Fibroblast of skin of scalp (primary cell): ENCODE measurements around the gene KCNH8.

Experiments used
- DNase-seq: peaks from one replicate; pipeline ENCODE4 v3.0.0-alpha.2; 2013

The KCNH8 gene

DNA sequence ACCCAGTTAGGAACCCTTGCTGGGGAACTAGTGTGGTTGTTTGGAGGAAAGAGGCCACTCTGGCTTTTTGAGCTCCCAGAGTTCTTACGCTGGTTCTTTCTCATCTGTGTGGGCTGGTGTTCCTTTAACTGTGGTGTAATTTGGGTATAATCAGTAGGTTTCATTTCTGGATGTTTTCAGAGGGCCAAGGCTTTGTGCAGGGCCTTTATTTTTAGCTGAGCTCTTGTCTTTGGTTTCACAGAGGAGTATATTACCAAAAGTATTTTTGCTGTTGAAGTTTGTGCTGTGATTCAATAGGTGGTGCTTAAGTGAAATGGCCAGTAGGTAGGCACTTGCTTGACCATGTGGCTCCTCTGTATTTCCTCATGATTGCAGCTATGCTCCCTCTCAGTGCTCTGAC, 357.9 kb downstream of the KCNH8 start:
- no peak for DNase-seq

DNA sequence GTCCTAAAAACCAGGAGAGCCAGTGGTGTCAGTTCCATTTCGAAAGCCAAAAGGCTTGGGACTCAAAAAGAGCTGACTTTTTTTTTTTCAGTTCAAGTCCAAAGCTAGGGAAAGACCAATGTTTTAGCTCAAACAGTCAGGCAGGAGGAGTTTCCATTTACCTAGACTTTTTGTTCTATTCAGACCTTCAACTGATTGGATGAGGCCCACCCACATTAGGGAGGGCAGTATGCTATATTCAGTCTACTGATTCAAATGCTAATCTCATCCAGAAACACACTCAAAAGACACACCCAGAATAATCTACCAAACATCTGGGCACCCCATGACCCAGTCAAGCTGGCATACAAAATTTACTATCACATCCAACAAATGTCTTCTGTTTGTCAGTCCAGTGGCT, 374.0 kb downstream of the KCNH8 start:
- DNase-seq: no peak

DNA sequence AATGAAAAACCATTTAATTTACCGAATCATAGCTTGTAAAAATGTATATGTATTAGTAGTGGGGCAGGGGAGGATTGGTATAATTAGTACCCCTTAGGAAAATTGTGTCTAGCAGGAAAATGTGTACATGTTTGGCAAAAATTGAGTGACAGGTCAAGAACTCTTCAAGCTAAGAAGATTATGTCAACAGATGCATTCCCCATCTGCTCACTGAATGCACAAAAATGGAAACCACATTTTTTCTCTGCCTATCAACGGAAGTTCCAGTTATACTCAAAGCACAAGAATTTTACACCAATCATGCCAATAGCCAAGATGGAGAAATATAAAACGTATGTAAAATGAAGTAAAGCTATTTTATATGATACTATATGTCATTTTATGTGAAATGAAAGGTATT, 377.8 kb downstream of the KCNH8 start:
- no peak for DNase-seq

DNA sequence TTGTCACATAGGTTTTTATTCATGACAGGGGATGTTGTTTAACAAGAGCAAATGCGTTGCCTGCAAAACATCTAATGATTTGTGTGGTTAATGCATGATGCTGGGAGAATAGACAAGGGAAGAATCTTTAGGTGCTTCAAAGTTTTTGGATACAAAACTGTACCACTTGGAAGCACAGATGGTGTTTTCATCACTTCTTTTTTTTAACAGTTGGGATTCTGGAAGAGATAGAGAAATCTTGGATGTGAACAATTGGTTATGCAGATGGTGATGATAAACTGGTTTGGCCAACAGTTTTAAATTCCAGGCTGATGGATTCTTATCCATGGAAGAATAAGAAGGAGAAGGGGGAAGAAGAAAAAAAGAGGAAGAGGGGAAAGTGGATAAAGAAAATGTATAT, 379.4 kb downstream of the KCNH8 start:
- no peak for DNase-seq

DNA sequence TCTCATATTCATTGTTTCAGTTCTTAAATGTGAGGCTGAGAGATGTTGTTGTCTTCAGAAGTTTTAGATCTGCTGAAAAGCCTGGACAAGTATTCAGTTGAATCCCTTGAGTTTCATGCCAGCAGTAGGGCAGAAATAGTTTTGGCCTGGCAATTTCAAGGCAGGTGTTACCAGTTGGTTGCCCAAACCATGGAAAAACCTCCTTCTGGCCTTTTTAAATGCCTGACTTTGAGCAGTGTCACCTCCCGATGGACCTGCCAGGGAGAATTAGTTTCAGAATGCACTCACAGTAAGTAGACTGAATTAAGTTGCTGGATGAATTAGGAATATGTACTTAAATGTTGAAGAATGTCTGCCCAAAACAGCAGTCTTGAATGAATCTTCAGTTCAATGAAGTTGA, 383.1 kb downstream of the KCNH8 start:
- no peak for DNase-seq

DNA sequence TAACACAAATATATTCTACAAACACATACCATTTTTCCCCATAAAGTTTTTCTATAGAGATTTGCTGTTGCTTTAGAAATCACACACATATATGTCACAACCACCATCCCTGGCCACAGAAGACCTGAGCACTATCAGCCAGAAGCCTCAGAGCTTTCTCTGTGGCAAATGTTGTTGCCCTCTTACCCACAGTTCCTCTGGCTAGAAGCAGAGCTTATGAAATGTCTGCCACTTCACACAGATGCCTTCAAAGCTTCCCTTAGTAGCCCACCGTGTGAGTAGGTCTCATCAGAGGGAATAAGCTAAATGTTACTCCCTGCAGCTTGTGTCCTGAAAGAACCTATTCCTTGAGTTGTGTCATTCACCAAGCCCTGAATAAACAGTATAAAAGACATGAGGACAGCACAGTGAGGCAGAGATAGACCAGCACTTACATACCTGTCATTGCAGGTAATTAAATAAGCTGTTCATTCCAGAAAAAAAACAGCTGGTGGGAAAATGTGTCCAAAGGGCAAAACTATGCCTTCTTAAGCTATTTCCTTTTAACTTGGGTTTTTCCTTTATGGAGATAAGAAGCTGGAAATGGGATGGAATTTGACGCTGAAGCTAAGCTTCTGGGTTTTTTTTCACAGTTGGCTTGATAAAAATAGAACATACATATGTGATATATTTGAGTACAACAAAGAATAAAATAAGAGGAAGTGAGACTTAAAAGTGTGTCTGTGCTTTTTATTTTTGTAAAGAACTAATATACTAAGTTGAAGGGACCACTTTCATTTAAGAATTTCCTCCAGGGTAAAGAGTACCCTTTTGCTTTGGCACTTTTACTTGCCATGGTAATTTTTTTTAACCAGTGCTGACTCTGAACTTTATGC, 391.4 kb downstream of the KCNH8 start:
- no peak for DNase-seq

DNA sequence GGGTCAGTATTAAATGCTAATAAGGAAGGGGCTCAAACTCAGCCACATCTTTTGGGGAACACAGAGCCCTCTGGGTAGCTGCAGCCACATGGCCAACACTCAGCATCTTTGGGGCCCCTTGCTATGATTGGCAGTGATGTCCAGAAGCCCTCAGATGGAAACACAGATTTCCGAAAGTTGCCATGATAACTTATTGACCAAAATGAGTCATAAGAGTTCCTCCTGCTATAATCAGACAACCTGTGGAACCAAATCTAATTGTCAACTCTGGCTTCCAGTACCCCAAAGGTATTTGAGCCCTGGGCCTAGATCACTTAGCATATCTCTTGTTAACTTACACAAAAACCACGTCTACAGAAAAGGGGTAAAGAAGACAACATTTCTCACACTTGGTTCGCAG, 392.2 kb downstream of the KCNH8 start:
- DNase-seq: no peak

DNA sequence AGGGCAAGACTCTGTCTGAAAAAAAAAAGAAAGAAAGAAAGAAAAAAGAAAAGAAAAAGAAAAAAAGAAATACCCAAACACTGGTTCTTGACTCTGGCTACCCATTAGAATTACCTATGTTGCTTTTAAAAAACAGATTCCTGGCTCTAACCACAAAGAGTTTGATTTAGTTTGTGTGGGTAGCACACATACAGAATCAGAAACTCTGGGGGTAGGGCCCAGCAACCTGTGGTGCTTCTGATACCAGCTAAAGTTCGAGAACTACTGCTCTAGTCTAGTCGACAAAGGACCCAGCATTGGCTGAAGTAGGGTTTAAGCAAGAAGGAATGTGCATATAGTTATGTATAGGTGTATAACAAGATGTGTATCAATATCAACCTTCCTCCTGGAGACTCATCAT, 393.0 kb downstream of the KCNH8 start:
- DNase-seq: no peak

DNA sequence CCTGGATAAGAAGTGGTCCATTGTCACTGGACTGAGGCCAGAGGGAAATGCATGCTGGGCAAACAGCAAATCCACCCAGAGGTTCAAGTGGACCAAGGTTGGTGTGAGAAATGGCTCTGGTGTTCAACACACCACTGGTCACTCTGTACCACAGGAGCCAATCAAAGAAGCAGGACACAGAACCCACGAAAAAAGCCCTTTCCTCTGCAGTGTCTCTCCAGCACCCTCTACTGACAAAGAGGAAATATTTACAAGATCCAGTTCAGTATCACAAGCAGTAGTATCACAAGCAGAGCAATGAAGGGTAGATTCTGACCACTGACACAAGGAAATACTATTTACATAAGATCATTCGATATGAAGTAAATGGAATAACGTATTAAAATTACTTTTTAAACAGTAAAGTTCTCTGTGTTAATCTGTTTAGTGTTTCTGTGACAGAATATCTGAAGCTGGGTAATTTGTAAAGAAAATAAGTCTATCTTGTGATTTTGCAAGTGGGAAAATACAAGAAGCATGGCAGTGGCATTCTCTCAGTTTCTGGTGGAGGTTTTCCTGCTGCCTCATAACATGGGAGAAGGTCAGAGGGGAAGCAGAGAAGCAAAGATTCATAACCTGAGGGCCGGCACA, 395.0 kb downstream of the KCNH8 start:
- no peak for DNase-seq

DNA sequence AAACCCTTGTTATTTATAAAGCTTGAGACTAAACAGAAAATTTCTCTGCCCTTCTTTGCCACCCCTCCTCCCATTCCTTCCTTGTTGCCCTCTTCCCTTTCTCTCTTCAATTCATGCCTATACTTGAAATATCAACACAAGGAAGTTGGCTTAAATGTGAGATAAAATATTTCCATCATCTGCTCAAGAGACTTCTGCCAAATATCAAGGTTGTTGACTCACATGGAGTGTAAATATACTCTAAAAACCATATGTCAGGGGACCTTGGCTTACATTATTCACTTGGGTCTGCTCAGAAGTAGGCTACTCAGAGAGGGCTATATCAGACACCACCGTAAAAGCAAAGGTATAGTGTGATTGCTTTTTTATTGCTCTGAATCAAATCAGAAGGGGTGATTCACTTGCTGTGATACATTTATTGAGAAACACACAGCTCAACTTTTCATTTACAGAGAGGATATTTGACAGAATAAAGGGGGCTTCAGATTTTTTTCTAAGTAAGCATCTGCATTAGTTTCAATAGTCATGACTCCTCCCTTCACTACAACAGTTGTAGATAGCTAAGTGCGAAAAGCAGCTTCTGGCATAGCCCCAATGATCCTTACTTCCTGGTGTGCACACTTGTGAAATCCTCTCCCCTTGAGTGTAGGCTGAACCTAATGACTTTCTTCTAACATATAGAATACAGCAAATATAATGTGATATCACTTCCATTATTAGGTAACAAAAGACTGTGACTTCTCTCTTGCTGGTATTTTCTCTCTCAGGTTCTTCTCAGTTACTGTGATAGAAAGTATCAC, 399.6 kb downstream of the KCNH8 start:
- no peak for DNase-seq

DNA sequence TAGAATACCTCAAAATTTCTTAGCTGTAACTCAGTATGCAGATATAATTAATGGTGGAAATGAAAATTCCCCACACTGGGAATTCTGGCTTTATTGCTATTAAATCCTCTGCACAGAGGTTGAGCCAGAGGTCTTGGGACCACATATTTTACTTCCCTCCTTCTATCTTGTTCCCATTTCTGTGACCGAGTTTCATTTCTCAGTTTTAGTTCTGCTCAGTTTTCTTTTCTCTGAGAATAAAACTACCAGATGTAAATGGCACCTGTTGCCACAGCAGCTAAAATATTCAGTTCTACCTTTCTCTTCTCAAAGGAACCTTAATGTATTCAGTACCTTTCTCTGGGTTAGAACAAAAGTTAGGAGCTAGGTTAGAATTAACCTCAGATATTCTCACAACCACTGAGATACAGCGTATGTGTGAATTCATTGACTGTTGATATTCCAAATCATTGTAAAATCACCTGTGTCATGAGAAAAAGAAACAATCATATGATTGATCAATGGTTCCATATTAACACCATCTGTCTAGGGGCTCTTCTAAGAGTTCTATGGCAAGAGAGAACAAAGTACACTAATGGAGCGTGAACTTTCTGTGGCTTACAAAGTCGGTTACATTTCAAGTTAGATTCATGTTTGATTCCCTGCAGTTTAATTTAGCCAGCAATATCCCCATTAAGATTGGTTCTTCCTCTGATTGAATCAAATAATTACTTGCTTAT, 411.6 kb downstream of the KCNH8 start:
- no peak for DNase-seq

DNA sequence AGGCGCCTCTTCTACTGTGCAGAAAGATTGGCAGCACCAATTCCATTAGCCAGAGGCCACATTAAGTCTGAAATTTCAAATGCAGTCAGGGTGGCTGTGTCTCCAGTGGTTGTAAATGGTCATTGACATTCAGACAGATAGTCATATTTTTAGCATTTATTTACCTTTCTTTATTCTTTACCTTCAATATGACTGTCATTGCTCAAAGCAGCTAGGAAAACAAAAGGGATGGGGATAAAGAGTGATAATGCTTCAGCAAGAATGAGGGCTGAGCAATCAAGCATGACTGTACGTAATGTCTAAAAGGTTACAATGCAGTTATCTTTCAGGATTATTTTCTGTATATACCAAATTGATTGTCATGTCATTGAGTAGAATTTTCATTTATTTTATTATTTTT, 425.3 kb downstream of the KCNH8 start:
- no peak for DNase-seq

DNA sequence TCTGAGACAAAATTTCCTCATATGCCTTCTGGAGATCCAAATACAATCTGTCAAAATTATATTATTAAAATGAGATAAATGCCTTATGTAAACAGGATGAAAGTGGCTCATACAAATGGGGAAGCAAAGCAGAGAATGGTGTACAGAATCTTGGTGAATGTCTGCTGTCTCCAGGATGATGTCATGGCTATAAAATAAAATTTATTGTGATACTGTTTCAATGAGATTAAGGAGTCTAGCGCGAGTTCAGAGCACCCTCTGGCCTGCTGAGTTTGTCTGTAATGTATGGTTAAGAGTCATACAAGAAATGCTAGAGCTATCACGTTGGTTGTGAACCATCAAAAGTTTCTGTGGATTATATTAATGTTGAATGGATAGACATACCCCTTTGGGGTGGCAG, 426.0 kb downstream of the KCNH8 start:
- DNase-seq: no peak

DNA sequence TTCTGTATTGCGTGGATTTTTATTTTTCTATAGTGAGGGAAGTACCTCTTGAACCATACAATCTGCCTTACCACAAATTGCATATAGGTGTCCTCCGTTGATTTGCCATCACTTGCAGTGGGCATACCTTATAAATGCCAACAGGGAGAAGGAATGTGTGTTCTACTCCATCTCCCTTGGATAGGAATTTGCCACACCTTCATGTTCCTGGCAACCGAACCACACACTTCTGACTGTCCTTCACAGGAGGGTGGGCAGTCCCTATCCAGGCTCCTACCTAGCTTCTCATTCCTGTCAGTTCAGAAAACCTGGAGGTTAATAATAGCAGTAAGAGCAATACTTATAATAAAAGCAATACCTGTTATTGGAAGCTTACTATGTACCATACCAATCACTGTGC, 428.0 kb downstream of the KCNH8 start:
- DNase-seq: no peak
